Activated T-cell treated with anti-CD3 and anti-CD28 coated beads, Interleukin-2, amount 50 U/mL, for 4 hours (primary cell): Measurements from ENCODE around the gene FAM83C. TPM values are rescaled to one million over a fixed set of nuclear protein-coding genes. Genes with fewer than 3 reads are reported as not detected.

ENCODE experiments used
- ATAC-seq, 2 donors: fragments of 200-7000 bp; cut with Tn5 transposase; one replicate each; pipeline ENCODE4 v1.10.0; 2021
- DNase-seq: peaks from one replicate; pipeline ENCODE4 v3.0.0-alpha.2; 2020
- H3K27me3 Mint-ChIP-seq: one replicate; pipeline ENCODE4 v1.8.0; 2021; ENCODE audit warnings: low read depth, mixed read lengths
- H3K36me3 Mint-ChIP-seq: one replicate; pipeline ENCODE4 v1.8.0; 2022; ENCODE audit warnings: mixed read lengths; ENCODE audit not compliant: insufficient read depth
- H3K4me1 Mint-ChIP-seq: one replicate; pipeline ENCODE4 v1.8.0; 2021; ENCODE audit warnings: low read depth, mixed read lengths
- H3K4me3 Mint-ChIP-seq: one replicate; pipeline ENCODE4 v1.8.0; 2021; ENCODE audit warnings: mild to moderate bottlenecking, moderate library complexity, mixed read lengths
- H3K9me3 Mint-ChIP-seq: one replicate; pipeline ENCODE4 v1.8.0; 2021; ENCODE audit warnings: mixed read lengths
- total RNA-seq, 3 donors: library from RNA; stranded (reverse); gene quantifications; one replicate each; pipeline ENCODE4 v1.2.1, GENCODE V29; 2021

The FAM83C gene
- total RNA-seq, 3 donors from 2014 or later: not detected

- ATAC-seq: no peak
- H3K4me1 Mint-ChIP-seq: no peaks in the 10 kb centered on the region
- peaks cover 30% of the 10 kb centered on the region for H3K36me3 Mint-ChIP-seq
- H3K9me3 Mint-ChIP-seq: no peaks in the 10 kb centered on the region
- H3K27me3 Mint-ChIP-seq: no peaks in the 10 kb centered on the region
- DNase-seq: no peak
- H3K4me3 Mint-ChIP-seq: no peak overlapping the region
Observed at GRCh38 chr20:35238735-35239134, 53.5 kb downstream of the FAM83C start.

GRCh38 chr20:35238170-35238569 lies 54.1 kb downstream of the FAM83C start:
- ATAC-seq: no peak

GRCh38 chr20:35237486-35237885 lies 54.7 kb downstream of the FAM83C start:
- Mint-ChIP-seq H3K4me1 (no peaks in the 10 kb centered on the region), H3K4me3 (no peak overlapping the region), H3K36me3 (peaks cover 31% of the 10 kb centered on the region), H3K27me3 (no peaks in the 10 kb centered on the region), H3K9me3 (no peaks in the 10 kb centered on the region)
- DNase-seq (no peak), ATAC-seq (no peak)

More at GRCh38 chr20:35238170-35238569, 54.1 kb downstream of the FAM83C start:
- Mint-ChIP-seq H3K27me3 (no peaks in the 10 kb centered on the region), H3K4me3 (no peak overlapping the region), H3K4me1 (no peaks in the 10 kb centered on the region), H3K9me3 (no peaks in the 10 kb centered on the region), H3K36me3 (peaks cover 30% of the 10 kb centered on the region)
- no peak for DNase-seq

GRCh38 chr20:35235881-35236280 lies 56.3 kb downstream of the FAM83C start:
- no peaks in the 10 kb centered on the region for H3K9me3 Mint-ChIP-seq
- no peak overlapping the region for H3K4me3 Mint-ChIP-seq
- H3K27me3 Mint-ChIP-seq: no peaks in the 10 kb centered on the region
- DNase-seq (no peak), ATAC-seq (no peak)
- peaks cover 41% of the 10 kb centered on the region for H3K36me3 Mint-ChIP-seq
- H3K4me1 Mint-ChIP-seq: no peaks in the 10 kb centered on the region

Other genes starting within 250 kb of the FAM83C start
- 10 to 100 TPM; 46.2 to 49.7 (median 47.2) TPM for gene TRPC4AP, start 199.6 kb downstream of the FAM83C start, total RNA-seq
- 10 to 100 TPM; 14.0 to 16.9 (median 16.7) TPM for gene EDEM2, start 145.1 kb downstream of the FAM83C start, total RNA-seq
- 1 to 10 TPM; 1.1 to 1.4 (median 1.2) TPM for gene PROCR, start 120.4 kb downstream of the FAM83C start, total RNA-seq
- gene MMP24, start 65.7 kb downstream of the FAM83C start, total RNA-seq: not detected
- 10 to 100 TPM; 22.4 to 23.1 (median 22.9) TPM for gene MMP24OS, start 14.3 kb downstream of the FAM83C start, total RNA-seq
- 100 to 1,000 TPM; 307 to 331 (median 310) TPM for gene EIF6, start 7.7 kb downstream of the FAM83C start, total RNA-seq
- 10 to 100 TPM; 58.1 to 61.7 (median 58.5) TPM for gene UQCC1, start 119.5 kb upstream of the FAM83C start, total RNA-seq
- not detected for gene GDF5, start 145.8 kb upstream of the FAM83C start, total RNA-seq
- gene CEP250, start 163.2 kb upstream of the FAM83C start, total RNA-seq: 10 to 100 TPM; 27.7 to 31.9 (median 30.9) TPM
- gene C20orf173, start 237.2 kb upstream of the FAM83C start, total RNA-seq: not detected
- 100 to 1,000 TPM; 127 to 130 (median 128) TPM for gene ERGIC3, start 249.7 kb upstream of the FAM83C start, total RNA-seq